WTC11 (cell line): ENCODE data around the gene AK9. TPM values are rescaled to one million over a fixed set of nuclear protein-coding genes. Genes with fewer than 3 reads are reported as not detected.

ENCODE experiments used
- ATAC-seq: fragments of 200-7000 bp; cut with Tn5 transposase; 2 replicates; pipeline ENCODE4 v1.10.0; 2021; ENCODE audit warnings: mild to moderate bottlenecking, moderate library complexity
- CTCF ChIA-PET: fragments of 300-600 bp; sonication (Branson Sonifier 250); formaldehyde crosslinking; loops from one replicate; lab custom pipeline; 2021; ENCODE audit warnings: antibody characterized with exemption; lab: Charles Lee
- POLR2A ChIA-PET: fragments of 350-600 bp; sonication (Branson Sonifier 250); formaldehyde crosslinking; loops from one replicate; lab custom pipeline; 2021; ENCODE audit warnings: antibody characterized with exemption; lab: Charles Lee
- DNase-seq: peaks from one replicate; pipeline ENCODE4 v3.0.0; 2021; ENCODE audit warnings: low spot score
- H3K27ac Mint-ChIP-seq: 2 replicates; pipeline ENCODE4 v1.8.0; 2021; ENCODE audit warnings: mixed read lengths
- H3K27me3 Mint-ChIP-seq: 2 replicates; pipeline ENCODE4 v1.8.0; 2021; ENCODE audit warnings: low read depth, mild to moderate bottlenecking, moderate library complexity, mixed read lengths
- H3K36me3 Mint-ChIP-seq: 2 replicates; pipeline ENCODE4 v1.8.0; 2021; ENCODE audit warnings: mixed read lengths
- H3K4me1 Mint-ChIP-seq: 2 replicates; pipeline ENCODE4 v1.8.0; 2022; ENCODE audit warnings: mixed read lengths
- H3K4me3 Mint-ChIP-seq: 2 replicates; pipeline ENCODE4 v1.8.0; 2021; ENCODE audit warnings: mild to moderate bottlenecking, moderate library complexity, mixed read lengths
- H3K9me3 Mint-ChIP-seq: 2 replicates; pipeline ENCODE4 v1.8.0; 2021; ENCODE audit warnings: mixed read lengths
- AR ChIP-seq: fragments of 250-450 bp; sonication (Bioruptor Pico); IDR thresholded peaks from 2 replicates; pipeline ENCODE4 v1.9.0; 2021; ENCODE audit warnings: mild to moderate bottlenecking
- ATF3 ChIP-seq: sonication (generic); formaldehyde crosslinking; conservative IDR thresholded peaks from 2 replicates; pipeline ENCODE4 v1.8.1; 2022; ENCODE audit warnings: mild to moderate bottlenecking, missing genetic modification reagents
- CDX4 ChIP-seq: fragments of 250-450 bp; sonication (Bioruptor Pico); IDR thresholded peaks from 2 replicates; pipeline ENCODE4 v1.9.0; 2021; ENCODE audit warnings: moderate library complexity, mild to moderate bottlenecking, inconsistent platforms, borderline replicate concordance
- CREB1 ChIP-seq: sonication (generic); formaldehyde crosslinking; IDR thresholded peaks from 2 replicates; pipeline ENCODE4 v1.8.0; 2023; ENCODE audit warnings: mild to moderate bottlenecking, missing genetic modification reagents
- FOXK1 ChIP-seq: sonication (generic); formaldehyde crosslinking; IDR thresholded peaks from 2 replicates; pipeline ENCODE4 v1.8.0; 2022; ENCODE audit warnings: mild to moderate bottlenecking, moderate library complexity, missing genetic modification reagents
- FOXP1 ChIP-seq: sonication (generic); formaldehyde crosslinking; IDR thresholded peaks from 2 replicates; pipeline ENCODE4 v1.8.0; 2022; ENCODE audit warnings: missing genetic modification reagents, mild to moderate bottlenecking, moderate library complexity, borderline replicate concordance
- HMGXB4 ChIP-seq: sonication (generic); formaldehyde crosslinking; IDR thresholded peaks from 2 replicates; pipeline ENCODE4 v1.8.1; 2023; ENCODE audit warnings: mild to moderate bottlenecking, moderate library complexity, missing genetic modification reagents
- JUN ChIP-seq: sonication (generic); formaldehyde crosslinking; IDR thresholded peaks from 2 replicates; pipeline ENCODE4 v1.8.0; 2023; ENCODE audit warnings: mild to moderate bottlenecking, missing genetic modification reagents
- NFATC4 ChIP-seq: fragments of 250-450 bp; sonication (Bioruptor Pico); IDR thresholded peaks from 2 replicates; pipeline ENCODE4 v1.9.0; 2021; ENCODE audit warnings: mild to moderate bottlenecking
- NR1H2 ChIP-seq: sonication (generic); formaldehyde crosslinking; IDR thresholded peaks from 2 replicates; pipeline ENCODE4 v1.9.0; 2021; ENCODE audit warnings: mild to moderate bottlenecking, moderate library complexity, missing genetic modification reagents
- OVOL2 ChIP-seq: fragments of 250-450 bp; sonication (Bioruptor Pico); IDR thresholded peaks from 2 replicates; pipeline ENCODE4 v1.9.0; 2021; ENCODE audit warnings: mild to moderate bottlenecking, borderline replicate concordance
- PRDM15 ChIP-seq: sonication (generic); formaldehyde crosslinking; IDR thresholded peaks from 2 replicates; pipeline ENCODE4 v1.8.0; 2022; ENCODE audit warnings: missing genetic modification reagents
- PREB ChIP-seq: sonication (generic); formaldehyde crosslinking; IDR thresholded peaks from 2 replicates; pipeline ENCODE4 v1.8.1; 2022; ENCODE audit warnings: mild to moderate bottlenecking, missing genetic modification reagents, moderate library complexity, borderline replicate concordance
- TEAD4 ChIP-seq: sonication (generic); formaldehyde crosslinking; IDR thresholded peaks from 2 replicates; pipeline ENCODE4 v1.8.0; 2022; ENCODE audit warnings: mild to moderate bottlenecking, missing genetic modification reagents
- ZBTB43 ChIP-seq: sonication (generic); formaldehyde crosslinking; IDR thresholded peaks from 2 replicates; pipeline ENCODE4 v1.8.1; 2023; ENCODE audit warnings: mild to moderate bottlenecking, missing genetic modification reagents
- ZNF138 ChIP-seq: sonication (generic); formaldehyde crosslinking; conservative IDR thresholded peaks from 2 replicates; pipeline ENCODE4 v1.8.1; 2022; ENCODE audit warnings: mild to moderate bottlenecking, moderate library complexity, missing genetic modification reagents
- ZNF671 ChIP-seq: fragments of 250-450 bp; sonication (Bioruptor Pico); IDR thresholded peaks from 2 replicates; pipeline ENCODE4 v1.8.0; 2021; ENCODE audit warnings: mild to moderate bottlenecking
- total RNA-seq: library from RNA; stranded (reverse); gene quantifications from 3 replicates; pipeline ENCODE4 v1.2.3, GENCODE V29; 2021

Gene AK9
- total RNA-seq, 1 experiment from 2014 or later: 3.7 TPM

- peaks cover 14% of the 10 kb centered on the region for H3K4me1 Mint-ChIP-seq
- no peaks in the 10 kb centered on the region for H3K27me3 Mint-ChIP-seq
- H3K4me3 Mint-ChIP-seq: no peak overlapping the region
- peaks cover 9% of the 10 kb centered on the region for H3K9me3 Mint-ChIP-seq
- H3K36me3 Mint-ChIP-seq: peaks cover 18% of the 10 kb centered on the region
- TF ChIP-seq ZNF138 (CRISPR knock-in tag) (no peak), ZNF671 (CRISPR knock-in tag) (no peak), NR1H2 (CRISPR knock-in tag) (no peak), TEAD4 (no peak), PREB (CRISPR knock-in tag) (no peak)
- no peak for ATAC-seq
- ChIA-PET CTCF (interaction anchor here (1.6 kb wide), 1 partner anchor 344 kb away, joined by 5 read pairs; no protein-coding TSS in a partner anchor), POLR2A (interaction anchor here (0.6 to 0.7 kb wide), 2 partner anchors 99 to 569 kb away, joined by 3 to 5 read pairs; no protein-coding TSS in a partner anchor)
- H3K27ac Mint-ChIP-seq: no peak overlapping the region
- no peak for DNase-seq
Observed at GRCh38 chr6:109696355-109696754, 5.4 kb upstream of the AK9 start.

- DNase-seq: no peak
- no peak overlapping the region for H3K27ac Mint-ChIP-seq
- no peak for ATAC-seq
- H3K27me3 Mint-ChIP-seq: no peaks in the 10 kb centered on the region
- H3K4me3 Mint-ChIP-seq: no peak overlapping the region
- peaks cover 8% of the 10 kb centered on the region for H3K4me1 Mint-ChIP-seq
- CTCF ChIA-PET: no interaction called here
- H3K36me3 Mint-ChIP-seq: peaks cover 18% of the 10 kb centered on the region
- TF ChIP-seq ZNF671 (CRISPR knock-in tag): no peak
- TF ChIP-seq FOXK1 (CRISPR knock-in tag): no peak
- no peak for TF ChIP-seq NFATC4 (CRISPR knock-in tag)
- no peak for TF ChIP-seq OVOL2 (CRISPR knock-in tag)
- no peak for TF ChIP-seq HMGXB4 (CRISPR knock-in tag)
- H3K9me3 Mint-ChIP-seq: peaks cover 9% of the 10 kb centered on the region
- POLR2A ChIA-PET: no interaction called here
Observed at GRCh38 chr6:109695468-109695867, 4.5 kb upstream of the AK9 start.

GRCh38 chr6:109693111-109693510, 2.1 kb upstream of the AK9 start:
- Mint-ChIP-seq H3K27me3 (no peaks in the 10 kb centered on the region), H3K36me3 (peaks cover 18% of the 10 kb centered on the region), H3K4me1 (peaks cover 17% of the 10 kb centered on the region), H3K4me3 (no peak overlapping the region), H3K27ac (no peak overlapping the region), H3K9me3 (peaks cover 9% of the 10 kb centered on the region)
- DNase-seq (no peak), ATAC-seq (no peak)
- CTCF ChIA-PET: interaction anchor here (1.1 to 1.3 kb wide), 2 partner anchors 97 to 346 kb away, joined by 3 to 4 read pairs; no protein-coding TSS in a partner anchor
- TF ChIP-seq CREB1 (CRISPR knock-in tag): no peak
- no peak for TF ChIP-seq CDX4 (CRISPR knock-in tag)
- POLR2A ChIA-PET: no interaction called here

- H3K4me3 Mint-ChIP-seq: peak overlapping the region; percentile 87
- ATAC-seq (peak; percentile 74), DNase-seq (peak; percentile 88)
- H3K4me1 Mint-ChIP-seq: peaks cover 17% of the 10 kb centered on the region
- H3K27ac Mint-ChIP-seq: peak overlapping the region; percentile 98
- no peaks in the 10 kb centered on the region for H3K27me3 Mint-ChIP-seq
- POLR2A ChIA-PET: no interaction called here
- 0 out of 2 replicates have a peak, but pooled peaks cover 2% of the 10 kb centered on the region for H3K36me3 Mint-ChIP-seq
- no peaks in the 10 kb centered on the region for H3K9me3 Mint-ChIP-seq
- CTCF ChIA-PET: interaction anchor here (0.9 to 1.8 kb wide), 4 partner anchors 76 to 349 kb away, joined by 3 to 9 read pairs (median 4); no protein-coding TSS in a partner anchor
- TF ChIP-seq FOXP1 (CRISPR knock-in tag): 0 out of 2 replicates have a peak, but pooled peaks have one; percentile 30
- TF ChIP-seq ZBTB43 (CRISPR knock-in tag): 0 out of 2 replicates have a peak, but pooled peaks have one; percentile 28
- TF ChIP-seq JUN (CRISPR knock-in tag): no peak
- TF ChIP-seq AR (CRISPR knock-in tag): no peak
- TF ChIP-seq PRDM15: no peak
- no peak for TF ChIP-seq ATF3 (CRISPR knock-in tag)
Observed at GRCh38 chr6:109690373-109690736, 647 bp downstream of the AK9 start.
